Kidney tubule cell (primary cell): Measurements from ENCODE around the gene LRP1.

Experiments used
- DNase-seq: peaks from one replicate; pipeline ENCODE4 v3.0.0-alpha.2; 2018; ENCODE audit warnings: low spot score

Gene LRP1

GRCh38 chr12:57211791-57212700 is 83.8 kb downstream of the LRP1 start:
- no peak for DNase-seq

DNA sequence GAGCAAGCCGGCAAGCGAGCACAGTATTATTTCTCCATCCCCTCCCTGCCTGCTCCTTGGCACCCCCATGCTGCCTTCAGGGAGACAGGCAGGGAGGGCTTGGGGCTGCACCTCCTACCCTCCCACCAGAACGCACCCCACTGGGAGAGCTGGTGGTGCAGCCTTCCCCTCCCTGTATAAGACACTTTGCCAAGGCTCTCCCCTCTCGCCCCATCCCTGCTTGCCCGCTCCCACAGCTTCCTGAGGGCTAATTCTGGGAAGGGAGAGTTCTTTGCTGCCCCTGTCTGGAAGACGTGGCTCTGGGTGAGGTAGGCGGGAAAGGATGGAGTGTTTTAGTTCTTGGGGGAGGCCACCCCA is 84.4 kb downstream of the LRP1 start:
- no peak for DNase-seq

GRCh38 chr12:57213058-57213715 is 84.9 kb downstream of the LRP1 start:
- DNase-seq, result peak; percentile 82

- peak; percentile 32 for DNase-seq
Observed at GRCh38 chr12:57213763-57214397, 85.6 kb downstream of the LRP1 start.

DNA sequence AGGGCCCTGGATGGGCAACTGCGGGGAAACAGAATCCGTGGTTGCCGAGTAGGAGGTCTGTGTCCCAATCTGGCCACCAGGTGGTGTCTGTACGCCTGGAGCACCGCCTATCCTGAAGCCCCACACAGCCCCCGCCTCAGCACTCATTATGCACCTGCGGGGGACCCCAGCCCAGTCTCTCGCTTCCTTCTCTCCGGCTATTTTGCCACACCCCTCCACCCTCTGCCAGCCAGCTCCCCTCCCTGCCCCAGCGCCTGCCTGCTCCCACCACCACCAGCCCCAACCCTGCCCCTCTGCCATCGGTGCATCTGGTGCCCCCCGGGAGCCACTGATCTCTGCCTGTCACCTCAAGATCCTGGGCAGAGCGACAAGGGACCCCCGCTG is 86.1 kb downstream of the LRP1 start:
- peak; percentile 54 for DNase-seq

- no peak for DNase-seq
Observed at GRCh38 chr12:57215065-57215464, 86.8 kb downstream of the LRP1 start.

DNA sequence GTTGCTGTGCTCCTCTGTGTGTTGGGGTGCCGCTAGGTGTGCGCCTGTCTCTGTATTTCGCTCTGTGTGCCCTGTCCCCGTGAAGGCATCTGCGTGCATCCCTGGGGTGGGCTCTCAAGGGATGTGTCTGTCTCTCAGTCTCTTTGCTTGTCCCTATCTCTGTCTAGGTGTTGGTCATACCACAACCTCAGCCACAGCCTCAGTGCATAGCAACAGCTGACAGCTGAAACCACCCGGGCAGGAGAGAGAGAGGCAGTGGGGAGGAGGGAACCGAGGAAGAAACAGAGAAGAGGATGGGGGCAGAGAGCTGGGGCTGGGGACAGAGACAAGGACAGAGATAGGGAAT is 87.4 kb downstream of the LRP1 start:
- DNase-seq, result peak; percentile 38

DNA sequence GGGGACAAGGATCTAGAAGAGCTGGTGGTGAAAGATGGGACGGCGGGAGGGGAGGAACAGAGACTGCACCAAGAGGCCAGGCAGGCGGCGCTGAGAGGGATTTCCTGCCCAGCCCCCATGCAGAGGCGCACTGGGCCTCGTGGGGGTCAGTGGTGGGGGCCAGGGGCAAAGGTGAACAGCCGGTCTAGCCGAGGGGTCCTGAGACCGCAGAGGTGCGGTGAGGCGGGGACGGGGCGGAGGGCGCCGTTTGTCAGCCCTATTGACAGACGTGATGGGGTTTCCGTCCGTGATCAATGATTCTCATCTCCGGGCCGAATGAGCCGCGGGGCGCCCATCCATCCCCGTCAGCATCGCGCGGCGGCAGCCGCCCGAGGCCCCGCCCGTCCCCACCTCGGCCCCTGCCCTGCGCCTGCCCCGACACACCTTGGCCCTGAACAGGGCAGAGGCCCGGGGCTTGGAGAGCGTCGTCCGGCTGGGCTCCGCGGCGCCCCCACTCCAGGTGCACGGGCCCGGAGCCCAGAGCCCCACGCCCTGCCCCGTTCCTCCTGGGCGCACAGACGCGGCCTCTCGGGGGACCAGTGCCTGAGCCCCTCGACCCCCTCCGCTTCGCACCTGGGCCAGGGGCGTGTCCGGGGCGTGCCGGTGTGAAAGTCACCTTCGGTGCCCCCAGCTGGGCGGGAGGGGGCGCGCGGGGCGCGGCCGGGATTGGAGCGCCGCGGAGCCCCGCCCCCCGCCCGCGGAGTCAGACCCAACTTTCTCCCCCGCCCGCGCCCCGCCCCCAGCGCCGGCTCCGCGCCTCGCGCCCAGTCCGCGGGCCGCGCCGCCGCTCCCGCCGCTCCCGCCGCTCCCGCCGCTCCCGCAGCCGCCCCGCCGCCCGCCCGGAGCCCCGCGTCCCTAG is 88.0 kb downstream of the LRP1 start, which contains the start of gene NXPH4:
NXPH4 (plus strand) TSS at position 781 of the 898 bp plus-strand sequence. CDS start 176 bp downstream, outside the sequence.
- no peak for DNase-seq

GRCh38 chr12:57216921-57217879 is 88.9 kb downstream of the LRP1 start:
- DNase-seq, result no peak

DNA sequence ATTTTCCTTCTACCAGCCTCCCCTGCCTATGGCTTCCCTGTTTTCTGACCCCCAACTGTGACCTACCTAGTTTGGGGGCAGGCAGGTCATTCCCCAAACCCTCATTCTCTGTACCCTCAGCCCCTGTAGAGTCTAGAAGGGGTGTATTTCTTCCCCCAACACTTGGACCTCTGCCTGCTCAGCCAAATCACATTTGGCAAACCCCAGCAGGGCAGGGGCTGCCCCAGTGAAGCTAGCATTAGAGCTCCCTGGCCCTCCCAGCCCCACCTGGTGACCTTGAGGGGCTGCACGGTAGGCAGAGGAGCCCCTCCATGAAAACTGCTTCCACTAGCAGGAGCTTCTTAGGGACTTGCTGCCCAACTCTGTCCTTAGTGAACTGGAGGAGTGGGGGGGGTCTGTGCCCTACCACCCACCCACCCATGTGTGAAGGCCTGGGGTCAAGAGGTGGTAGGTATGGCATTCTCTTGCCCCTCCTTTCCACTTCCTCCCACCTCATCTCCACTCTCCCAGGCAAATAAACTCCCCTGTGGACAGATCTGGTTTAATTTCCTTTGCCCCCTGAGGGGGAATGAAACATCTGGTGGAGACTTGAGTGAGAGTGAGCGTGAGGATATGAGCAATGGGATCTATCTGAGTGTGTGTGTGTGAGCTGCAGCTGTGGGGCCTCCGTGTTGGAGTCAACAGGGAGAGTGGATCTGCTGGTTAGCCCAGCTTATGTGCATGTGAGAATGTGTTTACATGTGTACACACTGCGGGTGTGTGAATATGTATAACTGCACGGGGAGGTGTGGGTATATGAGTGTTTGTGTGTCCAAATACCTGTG is 90.0 kb downstream of the LRP1 start:
- no peak for DNase-seq

- no peak for DNase-seq
Observed at GRCh38 chr12:57219205-57219992, 91.1 kb downstream of the LRP1 start.

DNA sequence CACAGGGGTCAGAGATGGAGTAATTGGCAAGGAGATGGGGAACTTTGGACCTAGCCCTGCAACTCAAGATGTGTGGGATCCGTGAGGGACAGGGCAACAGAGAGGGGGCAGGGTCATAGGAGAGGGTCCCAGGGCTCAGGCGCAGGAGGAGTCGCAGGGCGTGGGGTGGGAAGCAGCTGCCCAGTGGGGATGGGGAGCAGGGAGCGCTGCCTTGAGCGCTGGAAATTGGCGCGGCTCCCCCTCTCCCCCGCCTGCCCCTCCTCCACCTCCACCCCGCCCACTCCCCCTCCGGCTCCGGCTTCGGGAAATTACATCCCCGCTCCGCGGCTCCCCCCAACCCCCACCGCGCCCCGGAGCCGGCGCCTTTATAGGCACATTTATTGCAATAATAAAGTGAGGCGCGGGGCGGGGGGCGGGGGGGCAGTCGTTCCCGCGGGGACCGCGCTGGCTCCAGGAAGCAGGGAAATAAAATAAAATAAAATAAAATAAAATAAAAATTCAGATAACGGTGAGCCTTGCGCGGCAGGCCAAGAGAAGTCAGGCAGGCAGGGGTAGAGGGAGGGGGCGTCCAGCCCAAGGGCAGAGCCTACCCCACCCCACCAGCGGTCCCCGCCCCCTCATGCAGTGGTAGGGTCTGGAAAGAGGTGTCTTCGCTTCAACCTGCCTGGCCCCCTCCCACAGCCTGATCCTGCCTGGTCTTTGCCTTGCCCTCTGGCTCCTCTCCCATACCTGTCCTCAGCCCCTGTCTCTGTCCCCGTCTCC is 91.9 kb downstream of the LRP1 start:
- no peak for DNase-seq

DNA sequence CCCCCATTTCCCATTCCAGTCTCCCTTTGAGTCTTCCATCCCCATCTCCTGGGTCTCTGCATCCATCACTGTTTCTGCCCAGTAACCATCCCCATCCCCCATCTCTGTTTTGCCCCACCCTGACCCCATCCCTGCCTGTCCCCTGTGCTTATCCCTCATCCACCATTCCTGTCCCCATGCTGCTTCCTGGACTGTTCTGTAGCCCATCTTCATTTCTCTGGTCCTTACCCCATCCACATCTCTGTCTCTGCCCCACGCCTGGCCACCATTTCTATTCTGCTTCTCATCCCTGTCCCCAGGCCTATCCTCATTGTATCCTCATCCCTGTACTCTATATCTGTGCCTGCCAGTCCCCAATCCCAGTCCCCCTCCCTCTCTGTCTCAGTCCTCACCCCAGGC is 92.5 kb downstream of the LRP1 start:
- no peak for DNase-seq

DNA sequence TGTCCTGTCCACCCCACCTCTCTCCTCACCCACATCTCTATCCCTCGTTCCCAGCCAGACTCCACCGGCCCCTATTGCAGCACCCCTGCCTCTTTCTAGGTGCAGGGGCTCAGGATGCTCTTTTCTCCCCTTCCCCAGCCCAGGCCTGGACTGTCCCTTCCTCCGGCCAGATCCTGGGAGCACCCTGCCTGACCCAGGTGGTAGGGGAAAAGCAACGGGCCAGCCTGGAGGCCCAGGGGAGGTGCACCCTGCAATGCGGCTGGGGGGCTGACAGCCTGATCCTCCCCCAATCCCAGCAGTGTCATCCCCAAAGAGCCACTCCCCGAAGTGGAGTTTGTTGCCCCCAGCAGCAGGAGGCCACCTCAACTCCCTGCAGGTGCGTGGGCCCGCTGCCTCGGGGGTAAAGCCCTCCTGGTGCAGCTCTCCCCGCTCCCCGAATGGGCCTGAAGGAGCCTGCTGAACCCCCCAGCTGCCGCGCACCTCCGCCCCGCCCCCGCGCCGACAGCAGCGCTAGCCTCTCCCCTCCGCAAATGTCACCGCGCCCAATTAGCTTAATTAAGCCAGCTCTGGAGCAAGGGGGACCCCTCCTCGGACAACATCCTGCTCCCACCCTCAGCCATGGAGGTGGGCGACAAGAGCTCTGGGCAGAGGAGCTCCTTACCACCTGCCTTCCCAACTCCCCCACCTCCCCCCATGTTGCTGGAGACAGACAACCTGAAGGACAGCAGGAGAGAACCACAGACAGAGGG is 93.1 kb downstream of the LRP1 start:
- DNase-seq, result no peak

DNA sequence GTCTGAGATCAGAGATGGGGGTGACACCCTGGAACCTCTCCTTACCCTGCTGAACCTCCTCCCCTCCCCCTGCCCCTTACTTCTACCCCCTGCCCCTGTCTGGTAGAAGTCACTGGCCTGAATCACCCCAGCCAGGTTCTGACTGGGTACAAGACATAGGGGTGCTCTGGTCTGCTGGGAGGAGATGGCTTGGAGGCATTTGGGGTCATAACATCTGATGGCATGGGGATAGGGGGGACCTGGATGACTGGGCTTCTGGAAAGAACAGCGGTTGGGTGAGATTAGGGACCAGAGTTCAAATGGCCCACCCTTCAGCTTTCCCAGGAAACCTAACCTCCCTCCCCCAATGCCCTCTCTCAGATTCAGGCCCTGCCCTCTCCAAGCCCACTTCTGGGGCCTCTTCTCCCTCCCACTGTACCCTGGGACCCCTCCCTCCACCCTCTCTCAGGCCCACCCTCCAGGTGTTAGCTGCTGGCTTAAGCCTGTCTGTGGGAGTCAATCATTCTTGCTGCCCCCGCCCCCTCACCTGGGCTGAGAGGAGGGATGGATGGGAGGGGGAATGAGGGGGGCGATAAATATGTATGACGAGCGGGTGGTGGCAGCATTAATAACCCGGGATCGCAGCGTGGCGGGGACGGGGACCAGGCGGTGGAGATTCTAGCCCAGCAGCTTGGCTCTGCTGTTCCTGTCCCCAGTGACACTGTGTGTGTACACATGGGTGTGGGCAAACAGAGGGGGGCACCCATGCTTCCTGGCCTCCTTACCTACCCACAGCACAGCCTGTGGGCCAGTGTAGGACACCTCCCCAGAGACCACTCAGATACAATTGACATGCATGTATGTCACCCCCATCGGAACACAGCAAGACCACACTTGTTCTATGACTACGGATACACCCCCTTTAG is 94.3 kb downstream of the LRP1 start:
- no peak for DNase-seq
